Stimulated activated CD4-positive, alpha-beta T cell treated with anti-CD3 and anti-CD28 coated beads, Interleukin-4, amount 100 ng/mL, for 4 hours (primary cell): ENCODE measurements around the gene TBCCD1.
"Not testable (repeated sequence)": the region's sequence is repeated elsewhere in the genome, so short reads cannot be mapped to it uniquely, and the experiment has no call there.

Source experiments
- DNase-seq, 2 experiments: peaks; one replicate each; pipeline ENCODE4 v3.0.0-alpha.2; 2020

The TBCCD1 gene

GRCh38 chr3:186517218-186517617 lies 49.9 kb downstream of the TBCCD1 start:
- DNase-seq, result no peak

GRCh38 chr3:186516646-186517045 lies 50.5 kb downstream of the TBCCD1 start:
- no peak for DNase-seq

GRCh38 chr3:186515125-186515524 lies 52.0 kb downstream of the TBCCD1 start:
- no peak for DNase-seq

GRCh38 chr3:186514296-186515002 lies 52.7 kb downstream of the TBCCD1 start:
- no peak for DNase-seq

GRCh38 chr3:186513386-186513785 lies 53.8 kb downstream of the TBCCD1 start:
- no peak for DNase-seq

- DNase-seq, result no peak
Measured at GRCh38 chr3:186512570-186513302, 54.4 kb downstream of the TBCCD1 start.

GRCh38 chr3:186511702-186512101 lies 55.4 kb downstream of the TBCCD1 start:
- no peak for DNase-seq

GRCh38 chr3:186511245-186511644 lies 55.9 kb downstream of the TBCCD1 start:
- no peak for DNase-seq

- no peak for DNase-seq
Measured at GRCh38 chr3:186510374-186511079, 56.6 kb downstream of the TBCCD1 start.

- no peak for DNase-seq
Measured at GRCh38 chr3:186509423-186509822, 57.7 kb downstream of the TBCCD1 start.

- peak in 1 of 2 experiments; percentile 20 for DNase-seq
Measured at GRCh38 chr3:186506857-186507256, 60.3 kb downstream of the TBCCD1 start.

- no peak for DNase-seq
Measured at GRCh38 chr3:186506191-186506739, 60.9 kb downstream of the TBCCD1 start.

- no peak for DNase-seq
Measured at GRCh38 chr3:186502966-186503712, 64.0 kb downstream of the TBCCD1 start.

- DNase-seq, result no peak
Measured at GRCh38 chr3:186502138-186502948, 64.8 kb downstream of the TBCCD1 start.

- not testable (repeated sequence) for DNase-seq
Measured at GRCh38 chr3:186499949-186500348, 67.2 kb downstream of the TBCCD1 start.

GRCh38 chr3:186498022-186498421 lies 69.1 kb downstream of the TBCCD1 start:
- not testable (repeated sequence) for DNase-seq

GRCh38 chr3:186497608-186498007 lies 69.5 kb downstream of the TBCCD1 start:
- DNase-seq, result no peak

GRCh38 chr3:186496635-186497034 lies 70.5 kb downstream of the TBCCD1 start:
- no peak for DNase-seq
